Measurements from ENCODE around the gene MPND. TPM values are rescaled to one million over a fixed set of nuclear protein-coding genes. Genes with fewer than 3 reads are reported as not detected.

Gene MPND
- 10 to 100 TPM in 1 of 2 donors, 1 to 10 TPM in 1; 5.8 to 10.8 TPM for total RNA-seq

GRCh38 chr19:4343370-4344307 is at the start of gene MPND:
Gene MPND, plus strand, starts transcription at chr19:4343562. Its CDS starts 32 bp downstream, at chr19:4343594.
- ATAC-seq (ENCODE audit: insufficient number of reproducible peaks, low FRiP score, low read depth), result peak; percentile 56
- no peaks in the 10 kb centered on the region for H3K36me3 ChIP-seq
- H3K27ac ChIP-seq, result peak within 1 kb of the TSS; percentile 85 to 87
- no peaks in the 10 kb centered on the region for H3K9me3 ChIP-seq
- H3K4me3 ChIP-seq, result peak within 1 kb of the TSS; percentile 75
- DNase-seq (ENCODE audit: low spot score), result peak; percentile 55
- no peak for TF ChIP-seq CTCF (IDR thresholded peaks at IDR 0.05)
- H3K27me3 ChIP-seq (replicated peaks; ENCODE audit: insufficient read depth), result no peaks in the 10 kb centered on the region
- H3K4me1 ChIP-seq (ENCODE audit: control insufficient read depth in 1 of 2, low read depth in 2 of 2), result peaks cover 8 to 9% of the 10 kb centered on the region in 2 donors

- Histone ChIP-seq H3K27me3 (replicated peaks; ENCODE audit: insufficient read depth) (no peaks in the 10 kb centered on the region), H3K9me3 (no peaks in the 10 kb centered on the region), H3K27ac (no peak overlapping the region), H3K36me3 (no peaks in the 10 kb centered on the region), H3K4me3 (no peak overlapping the region), H3K4me1 (ENCODE audit: control insufficient read depth in 1 of 2, low read depth in 2 of 2) (no peaks in the 10 kb centered on the region)
- ATAC-seq (ENCODE audit: insufficient number of reproducible peaks, low FRiP score, low read depth) (no peak), DNase-seq (ENCODE audit: low spot score) (no peak)
- TF ChIP-seq CTCF (IDR thresholded peaks at IDR 0.05), result no peak
Observed at GRCh38 chr19:4294389-4294788, 49.0 kb upstream of the MPND start.

- DNase-seq (ENCODE audit: low spot score) (no peak), ATAC-seq (ENCODE audit: insufficient number of reproducible peaks, low FRiP score, low read depth) (no peak)
- Histone ChIP-seq H3K4me1 (ENCODE audit: control insufficient read depth in 1 of 2, low read depth in 2 of 2) (no peaks in the 10 kb centered on the region), H3K4me3 (no peak overlapping the region), H3K27ac (no peak overlapping the region), H3K36me3 (no peaks in the 10 kb centered on the region), H3K9me3 (no peaks in the 10 kb centered on the region), H3K27me3 (replicated peaks; ENCODE audit: insufficient read depth) (no peaks in the 10 kb centered on the region)
- no peak for TF ChIP-seq CTCF (IDR thresholded peaks at IDR 0.05)
Observed at GRCh38 chr19:4295972-4296771, 47.2 kb upstream of the MPND start.

- ATAC-seq (ENCODE audit: insufficient number of reproducible peaks, low FRiP score, low read depth) (no peak), DNase-seq (ENCODE audit: low spot score) (no peak)
- Histone ChIP-seq H3K36me3 (no peaks in the 10 kb centered on the region), H3K4me1 (ENCODE audit: control insufficient read depth in 1 of 2, low read depth in 2 of 2) (no peaks in the 10 kb centered on the region), H3K9me3 (no peaks in the 10 kb centered on the region), H3K27ac (no peak overlapping the region), H3K27me3 (replicated peaks; ENCODE audit: insufficient read depth) (no peaks in the 10 kb centered on the region), H3K4me3 (no peak overlapping the region)
- TF ChIP-seq CTCF (IDR thresholded peaks at IDR 0.05), result no peak
Observed at GRCh38 chr19:4297901-4298809, 45.2 kb upstream of the MPND start.

Data from thoracic aorta (tissue), 2 donors.